Measurements from ENCODE around the gene THAP8.

THAP8 gene

GRCh38 chr19:36030264-36031148 lies 23.6 kb downstream of the THAP8 start:
- DNase-seq (ENCODE audit: low spot score): peak; percentile 35

- no peak for DNase-seq (ENCODE audit: low spot score)
Measured at GRCh38 chr19:36028313-36029041, 25.6 kb downstream of the THAP8 start.

- no peak for DNase-seq (ENCODE audit: low spot score)
Measured at GRCh38 chr19:36027696-36028095, 26.4 kb downstream of the THAP8 start.

GRCh38 chr19:36026091-36026876 lies 27.8 kb downstream of the THAP8 start:
- DNase-seq (ENCODE audit: low spot score): no peak

- no peak for DNase-seq (ENCODE audit: low spot score)
Measured at GRCh38 chr19:36025541-36025940, 28.5 kb downstream of the THAP8 start.

- no peak for DNase-seq (ENCODE audit: low spot score)
Measured at GRCh38 chr19:36023432-36023831, 30.7 kb downstream of the THAP8 start.

GRCh38 chr19:36019061-36019670 lies 34.9 kb downstream of the THAP8 start:
- no peak for DNase-seq (ENCODE audit: low spot score)

GRCh38 chr19:36014012-36014924 lies 39.8 kb downstream of the THAP8 start, which contains the start of gene ALKBH6:
ALKBH6 (minus strand) TSS chr19:36014213; CDS start chr19:36013397, 816 bp downstream.
- DNase-seq (ENCODE audit: low spot score): peak; percentile 98

GRCh38 chr19:36013280-36014011 lies 40.6 kb downstream of the THAP8 start:
- no peak for DNase-seq (ENCODE audit: low spot score)

- no peak for DNase-seq (ENCODE audit: low spot score)
Measured at GRCh38 chr19:36010402-36010801, 43.7 kb downstream of the THAP8 start.

- DNase-seq (ENCODE audit: low spot score): no peak
Measured at GRCh38 chr19:36009633-36010379, 44.3 kb downstream of the THAP8 start.

- DNase-seq (ENCODE audit: low spot score): peak; percentile 92
Measured at GRCh38 chr19:36009220-36009619, 44.9 kb downstream of the THAP8 start.

GRCh38 chr19:36008336-36008978 lies 45.6 kb downstream of the THAP8 start, which contains the start of gene SYNE4:
SYNE4 (minus strand) TSS chr19:36008813; CDS start chr19:36008681, 132 bp downstream.
- no peak for DNase-seq (ENCODE audit: low spot score)

GRCh38 chr19:36006955-36007354 lies 47.1 kb downstream of the THAP8 start:
- DNase-seq (ENCODE audit: low spot score): no peak

- DNase-seq (ENCODE audit: low spot score): no peak
Measured at GRCh38 chr19:36003284-36003683, 50.8 kb downstream of the THAP8 start.

- no peak for DNase-seq (ENCODE audit: low spot score)
Measured at GRCh38 chr19:36001605-36002004, 52.5 kb downstream of the THAP8 start.

GRCh38 chr19:35996777-35997176 lies 57.3 kb downstream of the THAP8 start:
- DNase-seq (ENCODE audit: low spot score): no peak

Data from GM03348 (cell line).